ENCODE data around the gene CDH12.
"Not testable (repeated sequence)": the region's sequence is repeated elsewhere in the genome, so short reads cannot be mapped to it uniquely, and the experiment has no call there.

The CDH12 gene

DNA sequence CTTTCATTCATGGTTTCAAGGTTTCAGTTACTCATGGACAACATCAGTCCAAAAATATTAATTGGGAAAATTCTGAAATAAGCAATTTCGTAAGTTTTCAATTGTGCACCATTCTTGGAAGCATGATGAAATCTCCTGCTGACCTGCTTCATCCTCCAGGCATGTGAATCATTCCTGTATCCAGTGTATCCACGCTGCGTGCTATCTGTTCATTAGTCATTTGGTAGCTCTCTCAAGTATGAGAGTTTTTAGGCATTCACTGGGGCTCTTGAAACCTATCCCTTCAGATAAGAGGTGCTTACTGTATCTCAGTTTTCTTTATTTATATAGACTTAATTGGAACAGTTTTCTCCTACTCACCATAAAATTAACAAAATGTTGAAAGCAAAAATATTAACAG lies 293.0 kb downstream of the CDH12 start:
- DNase-seq (ENCODE audit: low spot score), result no peak

DNA sequence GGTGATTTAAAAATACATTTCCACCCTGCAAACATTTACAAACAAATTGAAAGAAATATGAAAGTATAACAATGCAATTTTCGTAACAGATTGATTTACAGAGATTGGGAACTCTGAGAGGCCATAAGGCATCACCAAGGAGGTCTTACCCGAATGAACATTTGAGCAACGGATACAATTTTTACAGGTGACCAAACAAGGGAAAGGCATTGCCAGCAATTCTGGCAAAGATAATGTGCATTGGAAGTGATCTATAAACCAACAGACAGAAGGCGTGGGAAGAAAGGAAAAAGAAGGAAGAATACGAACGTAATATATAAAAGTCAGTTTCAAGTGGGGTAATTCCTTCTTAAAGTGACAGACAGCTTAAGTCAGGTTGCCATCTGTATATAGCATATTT lies 295.9 kb downstream of the CDH12 start:
- no peak for DNase-seq (ENCODE audit: low spot score)

DNA sequence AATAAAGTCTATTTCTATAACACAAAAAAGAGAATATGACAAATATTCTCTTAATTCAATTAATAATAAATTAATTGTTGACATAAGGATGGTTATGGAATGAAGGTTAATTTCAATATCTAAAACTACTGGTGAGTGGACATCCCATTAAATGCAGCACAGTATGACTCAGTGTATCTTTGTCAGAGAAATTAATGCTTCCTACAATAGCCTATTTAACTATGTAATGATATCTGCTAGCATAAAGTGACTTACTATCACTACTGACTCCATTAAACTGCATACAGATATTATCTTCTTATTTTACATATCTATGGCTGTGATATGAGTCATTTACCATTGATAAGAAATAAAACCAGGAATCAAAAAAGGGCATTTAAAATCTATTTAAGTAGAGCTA lies 298.7 kb downstream of the CDH12 start:
- no peak for DNase-seq (ENCODE audit: low spot score)

DNA sequence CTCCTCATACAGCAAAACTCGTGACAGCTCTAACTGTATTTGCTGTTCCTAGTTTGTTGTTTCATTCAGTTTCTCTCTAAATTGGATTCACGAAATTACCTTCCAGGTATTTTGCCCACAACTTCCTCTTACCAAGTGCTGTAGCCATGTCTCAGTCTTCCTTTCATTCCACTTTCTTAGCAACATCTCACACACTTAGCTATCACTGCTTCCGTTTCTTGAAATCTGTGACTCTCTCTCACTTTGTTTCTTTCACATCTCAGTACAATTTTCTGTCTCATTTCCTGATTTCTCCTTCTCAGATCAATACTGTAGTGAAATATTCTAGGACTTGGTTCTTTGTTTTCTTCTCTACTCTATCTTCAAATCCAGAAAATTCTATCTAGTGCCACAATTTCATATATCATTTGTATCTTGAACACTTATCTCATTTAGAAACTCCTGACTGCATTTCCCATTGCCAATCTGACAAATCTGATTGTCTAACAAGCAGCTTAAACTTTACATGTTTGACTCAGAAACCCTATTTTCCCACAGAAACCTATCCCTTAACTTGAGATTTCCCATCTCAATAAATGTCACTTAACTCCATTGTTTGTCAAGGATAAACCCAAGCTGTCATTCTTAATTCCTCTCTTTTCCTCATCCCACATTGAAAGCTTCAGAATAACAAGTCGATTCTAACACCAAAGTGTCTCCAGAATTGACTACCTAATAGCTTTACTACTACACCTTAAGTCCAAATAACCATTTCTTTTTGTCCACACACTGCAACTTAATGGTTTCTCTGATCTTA lies 303.1 kb downstream of the CDH12 start:
- DNase-seq (ENCODE audit: low spot score), result no peak

DNA sequence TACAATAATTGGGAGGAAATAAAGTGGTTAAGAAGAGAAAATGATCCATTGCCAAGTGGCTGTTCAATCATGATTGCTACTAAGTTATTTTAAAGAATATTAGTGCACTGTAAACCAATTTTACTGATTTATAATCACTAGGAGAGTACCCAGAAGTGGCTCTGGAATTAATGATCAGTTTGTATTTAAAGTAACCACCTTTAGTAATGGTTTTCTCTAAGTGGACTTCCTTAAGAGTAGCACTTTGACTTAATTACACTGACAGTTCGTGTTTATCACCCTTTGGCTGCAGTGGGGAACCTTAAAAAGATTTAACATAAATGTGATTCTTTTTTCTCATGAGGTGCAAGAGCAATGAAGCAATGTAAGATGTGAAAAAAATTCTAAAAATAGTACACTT lies 310.8 kb downstream of the CDH12 start:
- DNase-seq (ENCODE audit: low spot score), result no peak

DNA sequence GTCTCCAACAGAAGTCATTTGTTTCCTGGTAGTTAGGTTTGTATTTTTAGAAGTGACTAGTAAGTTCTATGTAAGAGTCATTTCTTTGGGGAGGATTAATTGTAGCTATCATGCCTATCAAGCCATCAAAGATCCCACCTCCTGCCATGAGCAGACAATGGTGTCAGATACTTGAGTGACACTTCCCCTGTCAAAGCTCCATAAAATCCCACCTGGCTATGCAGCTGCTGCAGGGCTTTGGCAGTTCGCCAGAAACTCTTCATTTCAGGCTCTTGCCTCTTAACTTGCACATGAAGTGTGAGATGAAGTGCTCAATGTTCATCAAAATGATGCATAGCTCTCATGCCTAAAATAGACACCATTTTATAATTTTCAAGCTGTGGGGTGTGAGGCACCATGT lies 312.1 kb downstream of the CDH12 start:
- DNase-seq (ENCODE audit: low spot score), result peak; percentile 63

DNA sequence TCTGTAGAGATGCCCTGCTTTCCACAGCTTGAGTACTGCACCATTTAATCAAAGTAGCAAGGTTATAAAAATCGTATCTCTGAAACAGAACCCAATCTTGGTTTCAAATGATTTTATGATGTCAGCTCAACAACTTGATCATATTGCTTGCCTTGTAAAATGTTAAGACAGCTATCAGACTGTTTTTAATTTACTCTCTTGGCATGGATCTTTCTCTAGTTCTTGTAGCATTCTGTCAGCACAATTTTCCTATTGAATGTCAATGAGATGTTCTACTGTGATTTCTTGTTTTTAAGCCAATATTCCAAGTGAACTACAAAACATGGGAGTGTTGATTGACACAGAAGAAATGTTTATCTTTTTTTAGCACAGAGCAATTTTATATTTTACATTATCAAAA lies 313.4 kb downstream of the CDH12 start:
- no peak for DNase-seq (ENCODE audit: low spot score)

DNA sequence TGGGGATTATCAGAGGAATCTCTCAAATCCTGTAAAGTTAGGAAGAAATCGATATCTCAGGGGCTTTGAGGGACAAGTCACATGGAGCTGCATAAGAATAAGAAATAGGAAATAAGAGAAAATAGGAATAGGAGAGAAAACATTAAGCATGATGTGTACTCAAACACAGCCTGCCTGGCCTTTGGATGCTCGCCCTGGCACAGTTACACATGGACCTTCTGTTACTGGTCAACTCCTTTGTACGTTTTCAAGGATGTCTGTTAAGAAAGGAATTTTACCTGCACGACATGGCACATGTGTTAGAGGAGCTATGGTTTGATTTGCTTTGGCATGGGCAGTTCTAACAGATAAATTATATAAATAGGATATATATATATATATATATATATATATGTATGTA lies 321.2 kb downstream of the CDH12 start:
- DNase-seq (ENCODE audit: low spot score), result no peak

DNA sequence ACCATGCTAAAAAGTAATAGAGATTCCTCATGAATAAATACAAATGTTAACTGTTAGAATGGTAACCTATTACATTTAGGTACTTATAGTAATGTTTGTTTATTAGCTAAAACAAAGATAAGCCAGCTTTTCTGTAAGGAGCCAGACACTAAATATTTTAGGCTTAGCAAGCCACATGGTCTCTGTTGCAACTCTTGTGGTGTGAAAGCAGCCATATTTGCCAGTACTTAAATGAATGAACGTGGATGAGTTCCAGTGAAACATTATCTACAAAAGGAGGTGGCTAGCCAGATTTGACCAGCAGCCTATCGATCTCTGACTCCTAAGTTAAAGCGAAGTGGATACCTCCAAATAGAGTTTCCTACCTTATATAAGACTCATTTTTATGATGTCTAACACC lies 331.6 kb downstream of the CDH12 start:
- no peak for DNase-seq (ENCODE audit: low spot score)

DNA sequence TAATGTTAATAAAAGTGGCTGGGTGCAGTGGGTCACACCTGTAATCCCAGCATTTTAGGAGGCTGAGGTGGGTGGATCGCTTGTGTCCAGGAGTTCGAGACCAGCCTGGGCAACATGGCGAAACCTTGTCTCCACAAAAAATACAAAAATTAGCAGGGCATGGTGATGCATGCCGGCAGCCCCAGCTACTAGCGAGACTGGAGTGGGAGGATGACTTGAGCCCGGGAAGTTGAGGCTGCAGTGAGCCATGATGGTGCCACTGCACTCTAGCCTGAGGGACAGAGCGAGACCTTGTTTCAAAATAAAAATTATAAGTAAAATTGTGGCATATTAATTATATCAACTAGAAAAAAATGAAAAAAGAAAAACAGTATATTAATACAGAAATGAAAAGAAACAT lies 336.6 kb downstream of the CDH12 start:
- DNase-seq (ENCODE audit: low spot score), result not testable (repeated sequence)

DNA sequence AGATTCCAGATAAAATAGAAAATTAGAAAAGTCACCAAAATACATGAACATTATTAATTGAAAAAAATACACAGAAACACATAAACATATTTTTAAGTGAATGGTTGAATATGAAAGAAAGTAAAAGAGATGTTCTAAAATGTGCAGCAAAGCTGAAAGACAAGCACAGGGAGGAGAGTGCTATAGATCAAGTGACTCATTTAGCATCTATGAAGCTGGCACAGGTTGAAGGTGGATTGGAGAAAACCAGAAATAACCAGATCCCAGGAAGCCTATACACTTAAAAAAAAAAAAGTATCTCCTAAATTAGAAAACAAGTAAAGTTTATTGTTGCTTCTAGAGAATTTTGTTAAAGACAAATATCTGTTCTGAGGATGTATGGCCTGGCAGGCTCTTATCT lies 338.9 kb downstream of the CDH12 start:
- DNase-seq (ENCODE audit: low spot score), result no peak

DNA sequence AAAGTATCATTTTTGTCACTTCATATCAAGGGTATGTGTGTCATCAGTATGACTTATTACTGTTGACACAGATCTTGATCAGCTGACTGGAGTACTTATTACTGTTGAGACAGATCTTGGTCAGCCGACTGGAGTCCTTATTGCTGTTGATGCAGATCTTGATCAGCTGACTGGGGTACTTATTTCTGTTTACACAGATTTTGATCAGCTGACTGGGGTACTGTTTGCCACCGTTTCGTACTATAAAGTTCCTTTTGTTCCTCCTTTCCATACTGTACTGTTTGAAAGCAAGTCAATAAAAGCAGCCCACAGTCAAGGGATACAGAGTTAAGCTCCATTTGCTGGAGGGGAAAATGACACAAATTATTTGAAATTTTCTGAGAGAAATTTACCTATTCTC lies 347.3 kb downstream of the CDH12 start:
- no peak for DNase-seq (ENCODE audit: low spot score)

DNA sequence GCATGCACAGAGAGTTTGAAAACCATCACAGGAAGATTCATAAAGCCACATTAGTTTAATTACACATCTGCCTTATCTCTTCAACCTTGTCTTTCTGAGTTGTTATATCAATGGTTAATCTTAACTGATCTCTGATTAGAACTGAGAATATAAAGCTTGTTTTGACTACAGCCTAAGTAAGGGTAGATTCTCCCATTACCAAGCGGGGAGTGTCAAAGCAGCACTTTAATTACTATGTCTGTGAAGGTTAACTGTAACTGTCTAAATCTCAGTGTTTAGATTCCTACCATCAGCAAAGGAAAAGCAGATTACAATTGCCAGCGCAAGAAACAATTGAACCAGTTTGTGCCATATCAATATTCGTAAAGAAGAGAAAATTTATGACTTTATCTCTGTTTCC lies 348.7 kb downstream of the CDH12 start:
- no peak for DNase-seq (ENCODE audit: low spot score)

DNA sequence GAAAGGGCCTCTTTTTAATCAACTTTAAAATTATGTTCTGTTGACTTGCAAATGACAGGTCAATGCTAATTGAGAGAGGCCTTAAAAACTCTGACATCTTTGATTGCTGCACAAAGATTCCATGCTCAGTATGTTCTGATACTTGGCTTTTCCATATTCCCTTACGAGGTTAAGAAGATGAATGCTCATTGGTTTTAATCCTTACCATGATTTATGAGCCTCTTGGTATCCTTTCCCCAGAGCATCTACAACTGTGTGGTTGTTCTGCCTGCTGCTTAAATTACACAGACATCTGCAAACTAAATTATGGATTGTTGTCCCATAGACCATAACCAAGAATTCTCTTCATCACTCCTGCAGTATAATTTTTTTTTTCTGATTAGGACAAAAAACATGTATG lies 352.6 kb downstream of the CDH12 start:
- no peak for DNase-seq (ENCODE audit: low spot score)

DNA sequence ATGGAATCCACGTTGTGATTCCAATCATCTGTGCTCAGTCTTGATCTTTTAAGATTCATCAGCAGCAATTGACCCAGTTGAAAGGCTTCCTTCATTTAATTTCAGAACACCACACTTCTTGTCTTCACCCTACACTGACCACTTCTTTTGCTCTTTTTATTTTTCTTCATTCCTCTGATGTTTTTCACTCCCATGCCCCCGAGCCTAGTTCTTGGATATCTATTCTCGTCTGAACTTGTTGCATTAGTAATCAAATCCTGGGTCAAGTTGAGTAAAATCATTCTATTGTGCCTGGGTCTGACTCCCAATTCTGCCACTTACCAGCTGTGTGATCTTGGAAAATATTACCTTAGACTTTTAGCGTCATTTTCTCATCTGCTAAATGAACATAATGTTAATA lies 356.5 kb downstream of the CDH12 start:
- DNase-seq (ENCODE audit: low spot score), result no peak

DNA sequence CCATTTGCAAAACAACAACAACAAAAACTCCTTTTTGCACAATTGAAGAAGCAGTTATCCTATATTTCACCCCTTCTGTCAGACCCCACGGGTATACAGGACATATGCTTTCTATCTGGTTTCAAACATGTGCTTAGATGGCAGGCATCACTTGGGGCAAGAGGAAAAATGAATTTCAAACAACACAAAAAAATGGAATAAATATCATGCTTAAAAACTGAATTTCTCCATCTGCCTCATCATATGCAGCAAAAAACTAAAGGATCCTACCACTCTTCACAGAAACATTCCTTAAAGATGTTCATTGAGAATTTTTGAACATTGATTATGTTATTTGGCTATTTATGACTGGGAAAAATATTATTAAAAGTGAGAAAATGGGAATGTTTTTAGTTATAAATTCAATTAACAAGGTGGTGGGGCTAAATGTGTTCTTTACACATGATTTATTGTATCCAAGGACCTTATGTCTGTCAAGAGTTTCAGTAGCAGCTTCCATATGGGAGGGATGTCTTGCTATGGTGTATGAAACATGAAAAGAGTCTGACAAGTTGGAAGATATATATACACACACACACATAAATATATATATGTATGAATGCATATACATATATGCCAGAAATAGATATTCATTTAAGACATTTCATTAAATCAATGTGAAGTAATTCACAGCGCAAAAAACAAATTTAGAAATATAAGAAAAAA lies 358.0 kb downstream of the CDH12 start:
- no peak for DNase-seq (ENCODE audit: low spot score)

DNA sequence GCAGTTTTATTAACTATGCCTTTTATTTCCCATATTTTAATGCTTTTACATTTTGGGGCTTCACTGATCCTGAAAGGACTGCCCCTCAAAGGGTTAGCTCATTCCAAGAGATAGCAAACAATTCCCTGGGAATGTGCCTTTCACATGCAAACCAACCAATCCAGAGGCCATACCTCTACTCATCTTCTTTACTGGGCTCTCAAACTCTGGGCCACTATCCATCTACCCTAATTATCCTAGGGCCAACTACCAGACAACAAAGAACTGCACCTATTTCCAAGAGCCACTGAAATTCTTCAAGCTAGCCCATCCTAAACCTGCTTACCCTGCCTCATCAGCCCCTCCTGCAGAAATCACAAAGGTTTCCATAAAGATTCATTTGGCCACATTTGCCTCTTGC lies 364.7 kb downstream of the CDH12 start:
- DNase-seq (ENCODE audit: low spot score), result no peak

DNA sequence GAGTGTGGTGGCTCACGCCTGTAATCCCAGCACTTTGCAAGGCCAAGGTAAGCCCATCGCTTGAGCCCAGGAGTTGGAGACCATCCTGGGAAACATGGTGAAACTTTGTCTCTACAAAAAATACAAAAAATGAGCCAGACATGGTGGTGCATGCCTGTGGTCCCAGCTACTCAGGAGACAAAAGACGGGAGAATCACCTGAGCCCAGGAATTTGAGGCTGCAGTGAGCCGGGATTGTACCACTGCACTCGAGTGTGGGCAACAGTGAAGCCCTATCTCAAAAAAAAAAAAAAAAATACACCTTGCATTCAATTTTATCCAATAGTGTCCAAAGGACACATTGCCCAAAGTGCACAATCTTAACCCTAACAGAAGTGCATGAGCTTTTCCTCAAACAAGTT lies 372.8 kb downstream of the CDH12 start:
- DNase-seq (ENCODE audit: low spot score), result no peak

DNA sequence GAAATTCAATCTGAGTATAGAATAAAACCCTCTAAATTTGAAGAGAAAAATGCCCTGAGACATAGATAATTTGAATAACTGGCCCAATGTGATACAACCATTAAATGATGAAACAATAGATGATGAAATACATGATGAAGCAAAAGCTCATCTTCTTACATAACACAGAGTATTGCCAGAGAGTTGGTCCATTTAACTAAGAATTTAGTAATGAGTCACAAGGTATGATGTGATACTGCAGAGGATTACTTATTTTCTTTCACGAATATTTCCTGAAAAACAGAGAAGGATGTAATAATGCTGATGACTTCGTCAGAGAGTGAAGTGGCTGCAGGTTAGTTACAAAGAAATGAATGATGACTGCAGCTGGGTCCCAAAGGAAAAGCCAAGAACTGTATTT lies 379.3 kb downstream of the CDH12 start:
- no peak for DNase-seq (ENCODE audit: low spot score)

DNA sequence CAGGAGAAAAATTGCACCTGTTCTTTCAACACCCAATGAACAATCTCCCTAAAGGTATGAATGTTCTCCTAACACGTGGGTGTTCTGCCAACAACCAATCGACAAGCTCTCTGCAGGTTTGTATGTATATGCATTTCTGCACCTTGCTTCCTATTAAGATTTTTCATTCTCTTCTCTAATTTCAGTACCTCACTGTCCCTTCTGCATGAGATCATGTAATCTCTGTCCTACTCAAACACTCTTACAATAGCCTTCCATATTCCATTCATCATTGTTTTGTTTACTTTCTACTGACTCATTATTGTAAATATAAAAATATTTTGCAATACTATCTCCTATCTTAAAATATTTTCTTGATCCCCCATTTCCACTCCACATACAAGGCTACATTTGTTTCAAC lies 382.0 kb downstream of the CDH12 start:
- no peak for DNase-seq (ENCODE audit: low spot score)

DNA sequence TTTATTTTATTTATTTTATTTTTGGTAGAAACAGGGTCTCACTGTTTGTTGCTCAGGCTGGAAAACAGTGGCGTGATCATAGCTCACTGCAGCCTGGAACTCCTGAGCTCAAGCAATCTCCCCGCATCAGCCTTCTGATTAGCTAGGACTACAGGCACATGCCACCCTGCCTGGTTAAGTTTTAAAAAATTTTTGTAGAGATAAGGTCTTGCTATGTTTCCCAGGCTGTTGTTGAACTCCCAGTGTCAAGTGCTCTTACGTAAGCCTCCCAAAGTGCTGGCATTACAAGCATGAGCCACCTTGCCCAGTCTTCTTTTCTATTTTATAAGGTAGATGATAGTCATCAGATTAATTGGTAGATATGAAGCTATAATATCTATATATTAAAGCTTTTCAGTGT lies 382.7 kb downstream of the CDH12 start:
- DNase-seq (ENCODE audit: low spot score), result no peak

DNA sequence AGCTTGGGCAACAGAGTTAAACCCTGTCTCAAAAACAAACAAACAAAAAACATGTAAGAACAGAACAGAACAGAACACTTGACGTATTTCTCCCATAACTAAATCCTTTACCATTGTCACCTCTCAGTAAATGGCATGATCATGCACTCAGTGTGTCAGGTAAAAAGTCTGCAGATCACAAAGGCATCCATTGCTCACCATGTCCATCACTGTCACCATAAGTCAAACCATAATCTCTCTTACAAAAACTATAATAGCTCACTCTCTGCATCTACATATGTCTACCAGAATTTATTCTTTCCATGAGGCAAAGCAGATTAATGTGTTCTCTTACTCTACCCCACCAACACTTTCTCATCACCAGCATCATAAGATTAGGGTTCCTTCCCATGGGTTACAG lies 387.5 kb downstream of the CDH12 start:
- no peak for DNase-seq (ENCODE audit: low spot score)

DNA sequence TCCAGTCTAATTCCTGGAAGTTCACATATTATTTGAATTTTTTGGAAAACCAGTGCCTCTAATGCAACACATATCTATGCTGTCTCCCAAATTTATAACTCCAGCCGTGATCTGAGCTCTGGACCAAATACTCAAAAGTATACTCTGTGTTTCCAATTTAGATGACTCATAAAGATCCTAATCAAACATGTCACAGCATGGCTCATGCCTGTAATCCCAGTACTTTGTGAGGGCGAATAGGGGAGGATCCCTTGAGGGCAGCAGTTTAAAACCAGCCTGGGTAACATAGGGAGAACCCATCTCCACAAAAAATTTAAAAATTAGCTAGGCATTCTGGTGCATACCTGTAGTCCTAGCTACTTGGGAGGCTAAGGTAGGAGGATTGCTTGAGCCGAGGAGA lies 388.0 kb downstream of the CDH12 start:
- DNase-seq (ENCODE audit: low spot score), result no peak

DNA sequence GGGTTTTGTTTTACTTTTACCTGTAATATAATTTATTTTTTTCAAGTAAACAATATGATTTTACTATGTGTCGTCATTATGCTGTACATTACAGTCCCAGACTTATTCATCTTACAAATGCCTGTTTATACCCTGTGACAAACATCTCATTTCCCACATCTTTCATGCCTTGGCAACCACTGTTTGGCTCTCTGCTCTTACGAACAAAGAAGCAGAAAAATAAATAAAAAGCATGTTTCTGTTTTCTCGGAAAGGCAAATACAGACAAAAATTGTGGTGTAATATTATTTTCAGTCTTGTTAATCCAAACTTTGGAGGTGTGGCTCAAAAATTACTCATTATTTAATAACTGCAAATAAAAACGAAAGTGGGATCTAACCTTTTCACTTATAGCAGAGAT lies 393.0 kb downstream of the CDH12 start:
- no peak for DNase-seq (ENCODE audit: low spot score)

All from left forelimb (tissue), 1 donor.